Measurements from ENCODE around the gene TRPM2.

DNA sequence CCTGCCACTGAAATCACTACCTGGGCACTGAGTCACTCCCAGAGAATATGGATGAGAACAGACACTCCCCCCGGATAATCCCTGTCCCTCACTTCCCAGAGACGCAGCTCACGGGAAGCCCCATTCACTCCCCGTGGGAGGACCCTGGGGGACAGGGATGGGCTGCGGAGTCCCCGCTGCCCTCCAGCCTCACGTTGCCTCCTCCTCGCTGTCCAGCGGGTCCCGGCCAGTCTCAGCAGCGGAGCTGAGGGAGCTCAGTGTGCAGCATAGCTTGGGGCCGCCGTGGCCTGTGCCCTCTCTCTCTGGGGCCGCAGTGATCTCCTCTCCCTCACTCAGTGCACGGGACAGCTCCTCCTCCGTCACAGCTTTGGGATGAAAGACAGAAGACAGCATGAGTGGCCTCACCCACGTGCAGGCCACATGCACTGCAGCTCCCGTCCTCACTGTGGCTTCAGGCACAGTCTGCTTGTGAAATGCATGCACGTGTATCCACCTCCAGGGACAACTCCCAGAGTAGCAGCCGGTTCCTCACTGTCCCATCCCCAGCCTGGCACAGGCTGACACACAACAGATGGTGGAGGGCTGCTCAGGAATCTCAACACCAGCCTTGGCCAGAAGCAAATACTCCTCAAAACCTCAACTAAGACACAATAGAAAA is 21.6 kb upstream of the TRPM2 start:
- peak; percentile 9 for TF ChIP-seq POLR2A (IDR thresholded peaks at IDR 0.05)
- TF ChIP-seq, protein P1, sequence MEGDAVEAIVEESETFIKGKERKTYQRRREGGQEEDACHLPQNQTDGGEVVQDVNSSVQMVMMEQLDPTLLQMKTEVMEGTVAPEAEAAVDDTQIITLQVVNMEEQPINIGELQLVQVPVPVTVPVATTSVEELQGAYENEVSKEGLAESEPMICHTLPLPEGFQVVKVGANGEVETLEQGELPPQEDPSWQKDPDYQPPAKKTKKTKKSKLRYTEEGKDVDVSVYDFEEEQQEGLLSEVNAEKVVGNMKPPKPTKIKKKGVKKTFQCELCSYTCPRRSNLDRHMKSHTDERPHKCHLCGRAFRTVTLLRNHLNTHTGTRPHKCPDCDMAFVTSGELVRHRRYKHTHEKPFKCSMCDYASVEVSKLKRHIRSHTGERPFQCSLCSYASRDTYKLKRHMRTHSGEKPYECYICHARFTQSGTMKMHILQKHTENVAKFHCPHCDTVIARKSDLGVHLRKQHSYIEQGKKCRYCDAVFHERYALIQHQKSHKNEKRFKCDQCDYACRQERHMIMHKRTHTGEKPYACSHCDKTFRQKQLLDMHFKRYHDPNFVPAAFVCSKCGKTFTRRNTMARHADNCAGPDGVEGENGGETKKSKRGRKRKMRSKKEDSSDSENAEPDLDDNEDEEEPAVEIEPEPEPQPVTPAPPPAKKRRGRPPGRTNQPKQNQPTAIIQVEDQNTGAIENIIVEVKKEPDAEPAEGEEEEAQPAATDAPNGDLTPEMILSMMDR (IDR thresholded peaks at IDR 0.05): no peak
